IMR-90 (cell line): ENCODE data around the gene CLMP. TPM values are rescaled to one million over a fixed set of nuclear protein-coding genes. Genes with fewer than 3 reads are reported as not detected.

Experiments used
- ATAC-seq: fragments of 200-7000 bp; cut with Tn5 transposase; 2 replicates; pipeline ENCODE4 v1.9.1; 2020; ENCODE audit warnings: low read depth, mild to moderate bottlenecking, moderate library complexity
- BruUV-seq: library from RNA; stranded (reverse); fragments of 400-500 nt; replicated peaks from 2 replicates; lab custom pipeline; 2021; lab: Mats Ljungman, UMichigan
- CTCF ChIA-PET: fragments of 300-600 bp; formaldehyde crosslinking; extraction: SDS; loops from one replicate; lab custom pipeline; 2021; ENCODE audit warnings: antibody characterized with exemption; lab: Yijun Ruan, JAX
- POLR2A ChIA-PET: fragments of 300-600 bp; sonication (Branson Sonifier 250); formaldehyde crosslinking; loops from one replicate; lab custom pipeline; 2022; ENCODE audit warnings: antibody characterized with exemption; ENCODE audit not compliant: unreplicated experiment; lab: Charles Lee
- DNase-seq: peaks from one replicate; pipeline ENCODE4 v3.0.0; 2013
- H2AFZ ChIP-seq: replicated peaks from 2 replicates; pipeline ENCODE3; 2013; ENCODE audit warnings: low read length, mild to moderate bottlenecking; ENCODE audit not compliant: poor library complexity
- H2AK5ac ChIP-seq: 2 replicates; pipeline ENCODE4 v1.6.1; 2013; ENCODE audit warnings: low read depth, low read length, inconsistent platforms
- H2AK9ac ChIP-seq: replicated peaks from 2 replicates; pipeline ENCODE3; 2013; ENCODE audit warnings: mild to moderate bottlenecking, low read depth, low read length, moderate library complexity; ENCODE audit not compliant: poor library complexity
- H2BK120ac ChIP-seq: 2 replicates; pipeline ENCODE4 v1.6.1; 2013; ENCODE audit warnings: low read depth, low read length, inconsistent platforms
- H2BK15ac ChIP-seq: 3 replicates; pipeline ENCODE4 v1.6.1; 2013; ENCODE audit warnings: low read depth, low read length, inconsistent platforms
- H2BK20ac ChIP-seq: 2 replicates; pipeline ENCODE4 v1.6.1; 2013; ENCODE audit warnings: low read depth, mild to moderate bottlenecking, inconsistent platforms, low read length, moderate library complexity
- H2BK5ac ChIP-seq: 2 replicates; pipeline ENCODE4 v1.6.1; 2013; ENCODE audit warnings: mild to moderate bottlenecking, low read depth, low read length, inconsistent platforms; ENCODE audit not compliant: poor library complexity, severe bottlenecking
- H3K14ac ChIP-seq: replicated peaks from 2 replicates; pipeline ENCODE4 v1.6.1; 2013; ENCODE audit warnings: low read depth, low read length, inconsistent platforms
- H3K18ac ChIP-seq: 2 replicates; pipeline ENCODE4 v1.6.1; 2013; ENCODE audit warnings: low read depth, low read length, control low read depth
- H3K23ac ChIP-seq: 2 replicates; pipeline ENCODE4 v1.6.1; 2013; ENCODE audit warnings: low read depth, low read length, inconsistent platforms
- H3K27ac ChIP-seq: 2 replicates; pipeline ENCODE4 v1.5.1; 2013; ENCODE audit warnings: mild to moderate bottlenecking, control low read depth, low read length; ENCODE audit not compliant: insufficient read depth
- H3K27me3 ChIP-seq: 2 replicates; pipeline ENCODE4 v1.6.1; 2013; ENCODE audit warnings: low read length; ENCODE audit not compliant: control insufficient read depth, insufficient read depth
- H3K36me3 ChIP-seq: 2 replicates; pipeline ENCODE4 v1.6.1; 2013; ENCODE audit warnings: low read length, mixed read lengths; ENCODE audit not compliant: control insufficient read depth, insufficient read depth
- H3K4ac ChIP-seq: 2 replicates; pipeline ENCODE4 v1.6.1; 2013; ENCODE audit warnings: low read depth, low read length, inconsistent platforms
- H3K4me1 ChIP-seq: 2 replicates; pipeline ENCODE4 v1.6.1; 2013; ENCODE audit warnings: low read length, mixed read lengths; ENCODE audit not compliant: control insufficient read depth, insufficient read depth
- H3K4me2 ChIP-seq: 2 replicates; pipeline ENCODE4 v1.6.1; 2013; ENCODE audit warnings: low read depth, mild to moderate bottlenecking, control low read depth, low read length, moderate library complexity
- H3K4me3 ChIP-seq: 2 replicates; pipeline ENCODE4 v1.5.1; 2013; ENCODE audit warnings: low read depth, mild to moderate bottlenecking, control low read depth, low read length, moderate library complexity; ENCODE audit not compliant: insufficient read depth
- H3K56ac ChIP-seq: 2 replicates; pipeline ENCODE4 v1.6.1; 2013; ENCODE audit warnings: low read length, inconsistent platforms; ENCODE audit not compliant: insufficient read depth; ENCODE audit errors: extremely low read depth
- H3K79me1 ChIP-seq, 2 experiments: 2 replicates each; pipeline ENCODE4 v1.6.1; 2013; ENCODE audit warnings: low read length in 2 of 2, inconsistent platforms in 1 of 2, low read depth in 1 of 2
- H3K9ac ChIP-seq: 2 replicates; pipeline ENCODE4 v1.6.1; 2013; ENCODE audit warnings: low read depth, low read length, control low read depth
- H3K9me1 ChIP-seq: 2 replicates; pipeline ENCODE4 v1.6.1; 2013; ENCODE audit warnings: low read length, inconsistent platforms; ENCODE audit not compliant: insufficient read depth
- H3K9me3 ChIP-seq: 2 replicates; pipeline ENCODE4 v1.6.1; 2013; ENCODE audit warnings: low read length; ENCODE audit not compliant: control insufficient read depth, insufficient read depth
- H4K20me1 ChIP-seq: 2 replicates; pipeline ENCODE4 v1.6.1; 2013; ENCODE audit warnings: low read length, inconsistent platforms; ENCODE audit not compliant: insufficient read depth
- H4K5ac ChIP-seq: 2 replicates; pipeline ENCODE4 v1.6.1; 2013; ENCODE audit warnings: mild to moderate bottlenecking, low read depth, low read length, control low read depth
- H4K8ac ChIP-seq, 2 experiments: 2 replicates each; pipeline ENCODE4 v1.6.1; 2013; ENCODE audit warnings: low read depth in 2 of 2, low read length in 2 of 2, control low read depth in 1 of 2, inconsistent platforms in 1 of 2
- H4K91ac ChIP-seq: 2 replicates; pipeline ENCODE4 v1.6.1; 2013; ENCODE audit warnings: low read depth, low read length, inconsistent platforms; ENCODE audit not compliant: insufficient read depth
- POLR2A ChIP-seq: IDR thresholded peaks from 2 replicates; pipeline ENCODE4 v1.6.1; 2012; ENCODE audit warnings: mild to moderate bottlenecking, low read depth, low read length
- WGBS, 2 experiments: methylation state at CpG; one replicate each; pipeline versions ENCODE4 v1.1.5 to v1.1.7; 2013; ENCODE audit warnings: missing lambda C conversion rate in 2 of 2; ENCODE audit not compliant: insufficient read length in 1 of 2; ENCODE audit errors: extremely low coverage in 2 of 2; 5-methylcytosine and 5-hydroxymethylcytosine counted together
- dilution Hi-C: fragments of 300-500 bp; cut with HindIII; formaldehyde crosslinking; loops from one replicate; pipeline ENCODE4 v1.14.3; 2018; ENCODE audit warnings: low sequenced_read_pairs; ENCODE audit not compliant: unreplicated experiment
- in situ Hi-C: fragments of 300-500 bp; cut with MboI; formaldehyde crosslinking; loops from 3 replicates; pipeline ENCODE4 v1.14.3; 2019; ENCODE audit warnings: low sequenced_read_pairs, inconsistent platforms, mixed read lengths
- intact Hi-C: fragments of 100-400 bp; cut with micrococcal nuclease; formaldehyde crosslinking; loops from 2 replicates; pipeline ENCODE4 v1.10.0; 2022
- polyA plus RNA-seq, 3 experiments: library from polyadenylated mRNA; depleted of rRNA; stranded (reverse); fragments of >200 nt; gene quantifications; 2 replicates each; pipeline ENCODE4 v1.2.3, GENCODE V29; 2012; ENCODE audit warnings: low replicate concordance in 1 of 3
- total RNA-seq: library from RNA; depleted of rRNA; stranded (reverse); fragments of >200 nt; gene quantifications from 2 replicates; pipeline ENCODE4 v1.2.3, GENCODE V29; 2012

The CLMP gene
- total and polyA plus RNA-seq, 2 of the 4 experiments (the other 2 are of a cell fraction): 54.7 to 95.7 TPM

DNA sequence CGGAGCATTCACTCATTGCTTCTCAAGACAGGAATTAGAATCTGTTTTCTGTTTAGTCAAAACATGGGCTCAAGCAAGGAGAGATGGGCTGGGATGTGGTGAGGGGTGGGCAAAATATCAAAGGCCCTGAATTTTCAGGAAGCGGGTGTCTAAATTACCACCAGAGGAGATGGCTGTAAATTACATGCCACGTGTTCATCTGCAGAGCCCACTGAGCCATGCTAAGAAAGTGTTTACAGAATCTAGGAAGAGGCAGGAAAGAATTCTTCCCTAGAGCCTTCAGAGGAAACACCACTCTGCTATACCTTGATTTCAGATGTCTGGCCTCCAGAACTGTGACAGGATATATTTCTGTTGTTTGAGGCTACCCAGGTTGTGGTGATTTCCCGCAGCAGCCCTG lies 46.1 kb downstream of the CLMP start:
- no peak overlapping the region for H3K14ac ChIP-seq
- H4K5ac ChIP-seq: no peak overlapping the region
- no peak overlapping the region for H2AFZ ChIP-seq
- H3K36me3 ChIP-seq: peaks cover 40% of the 10 kb centered on the region
- H3K9me1 ChIP-seq: peaks cover 35% of the 10 kb centered on the region
- H3K27me3 ChIP-seq: no peaks in the 10 kb centered on the region
- no peak overlapping the region for H3K27ac ChIP-seq
- H3K4me3 ChIP-seq: no peak overlapping the region
- peaks cover 39% of the 10 kb centered on the region for H4K20me1 ChIP-seq
- H3K9ac ChIP-seq: no peak overlapping the region
- no peak overlapping the region for H3K18ac ChIP-seq
- no TSS peak for BruUV-seq
- H2BK5ac ChIP-seq: no peak overlapping the region
- no peak overlapping the region for H2BK15ac ChIP-seq
- H4K8ac ChIP-seq: no peak overlapping the region
- in situ Hi-C loops: no loop called here
- CTCF ChIA-PET: no interaction called here
- TF ChIP-seq POLR2A: no peak
- dilution Hi-C loops: no loop called here
- no peak overlapping the region for H3K4ac ChIP-seq
- H2BK120ac ChIP-seq: no peak overlapping the region
- no peak overlapping the region for H2AK5ac ChIP-seq
- H3K56ac ChIP-seq: no peak overlapping the region
- ATAC-seq: no peak
- no peak for DNase-seq
- peaks cover 14% of the 10 kb centered on the region for H3K4me1 ChIP-seq
- H3K4me2 ChIP-seq: no peak overlapping the region
- 100% methylated on average over 2 of the region's 4 CpGs; no CpG with 5 or more reads in 1 of the 2 experiments for WGBS, 2 experiments
- no peaks in the 10 kb centered on the region for H3K9me3 ChIP-seq
- H3K79me1 ChIP-seq: peaks cover 34 to 89% of the 10 kb centered on the region in 2 experiments
- POLR2A ChIA-PET: no interaction called here
- no peak overlapping the region for H3K23ac ChIP-seq
- no peak overlapping the region for H4K91ac ChIP-seq
- intact Hi-C loops: no loop called here
- H2AK9ac ChIP-seq: no peak overlapping the region
- H2BK20ac ChIP-seq: no peak overlapping the region
